HG02763 (cell line): ENCODE data around the gene CD28.
"Not testable (repeated sequence)": the region's sequence is repeated elsewhere in the genome, so short reads cannot be mapped to it uniquely, and the experiment has no call there.

Experiments used
- ATAC-seq: cut with Tn5 transposase; IDR thresholded peaks from one replicate; pipeline ENCODE4 v1.9.1; 2021; ENCODE audit warnings: mild to moderate bottlenecking, moderate library complexity; ENCODE audit not compliant: unreplicated experiment

The CD28 gene

DNA sequence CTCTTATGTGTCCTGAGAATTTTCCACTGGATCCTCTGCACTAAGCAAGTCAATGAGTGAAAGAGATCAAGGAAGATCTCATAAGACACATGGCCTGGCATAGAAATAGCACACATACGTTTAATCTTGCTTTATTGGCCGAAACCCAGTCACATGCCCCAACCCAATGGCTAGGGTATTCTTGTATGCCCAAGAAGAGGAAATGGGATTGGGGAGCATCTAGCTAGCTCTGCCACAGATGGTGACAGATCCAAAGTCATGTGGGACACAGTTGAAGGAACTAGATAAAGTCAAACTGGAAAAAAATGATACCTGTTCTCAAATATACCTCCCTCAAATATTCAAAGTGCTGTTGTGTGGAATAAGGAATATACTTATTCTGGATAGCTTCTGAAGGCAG, 74.7 kb downstream of the CD28 start:
- ATAC-seq = no peak

DNA sequence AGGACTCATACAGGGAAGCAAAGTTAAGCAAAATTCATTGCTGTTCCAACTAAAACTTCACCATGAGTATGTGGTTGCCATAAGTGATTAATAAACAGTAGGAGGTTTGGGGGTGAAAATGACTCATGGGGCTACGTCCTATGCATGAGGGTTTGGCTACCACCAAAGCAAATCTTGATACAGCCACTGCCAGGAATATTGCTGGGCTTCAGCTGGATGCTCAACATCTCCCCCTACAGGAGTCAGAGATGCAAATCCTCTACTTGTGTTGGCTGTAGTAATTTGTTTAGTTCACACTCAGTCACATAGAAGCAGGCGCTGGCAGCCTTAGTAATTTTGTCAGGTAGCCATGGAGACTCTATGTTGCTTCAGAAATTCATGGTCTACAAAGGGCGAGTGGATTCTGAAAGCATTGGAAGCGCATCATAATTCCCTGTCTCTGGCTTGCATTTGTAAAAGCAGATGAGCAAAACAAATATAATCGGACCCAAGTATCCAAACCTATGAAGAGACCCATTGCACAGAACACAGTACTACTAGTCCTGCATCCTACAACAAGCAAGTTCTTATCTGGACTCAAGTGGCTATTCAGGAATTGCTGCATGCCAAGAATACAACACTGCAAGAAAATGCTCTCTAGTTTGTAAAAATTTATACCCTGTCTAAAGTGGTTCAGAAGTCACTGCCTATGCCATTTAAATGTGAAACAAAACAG, 76.0 kb downstream of the CD28 start:
- no peak for ATAC-seq

DNA sequence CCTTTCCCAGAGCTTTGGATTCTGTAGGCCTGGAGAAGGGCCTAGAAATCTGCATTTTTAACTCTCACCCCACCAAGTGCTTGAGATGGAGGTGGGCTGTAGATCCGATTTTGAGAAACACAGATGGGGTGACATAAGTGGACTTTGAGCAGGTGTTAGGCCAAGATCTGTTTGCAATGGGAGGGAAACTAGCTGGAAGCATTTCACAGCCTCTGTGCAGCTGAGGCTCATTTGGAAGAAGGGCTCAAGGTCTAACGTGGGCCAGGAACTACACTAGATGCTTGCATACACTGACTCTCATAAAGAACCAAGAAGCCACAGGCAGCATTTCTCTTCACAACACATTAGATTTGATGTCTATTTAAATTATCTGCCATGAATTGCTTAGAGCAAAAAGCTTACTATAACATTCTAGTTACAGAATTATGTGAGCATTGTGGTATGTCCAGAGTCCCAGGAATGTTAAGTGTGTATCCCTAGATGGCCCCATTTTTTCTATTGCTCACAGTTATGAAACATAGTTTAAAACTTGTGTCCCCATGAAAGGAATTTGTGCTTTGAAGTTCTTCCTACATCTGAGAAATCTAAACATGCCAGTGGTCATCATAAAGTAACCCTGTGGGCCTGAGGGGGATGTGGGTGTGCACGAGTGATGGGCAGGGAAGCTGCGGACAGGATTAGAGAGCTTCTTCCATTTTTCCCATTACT, 77.2 kb downstream of the CD28 start:
- ATAC-seq = no peak

DNA sequence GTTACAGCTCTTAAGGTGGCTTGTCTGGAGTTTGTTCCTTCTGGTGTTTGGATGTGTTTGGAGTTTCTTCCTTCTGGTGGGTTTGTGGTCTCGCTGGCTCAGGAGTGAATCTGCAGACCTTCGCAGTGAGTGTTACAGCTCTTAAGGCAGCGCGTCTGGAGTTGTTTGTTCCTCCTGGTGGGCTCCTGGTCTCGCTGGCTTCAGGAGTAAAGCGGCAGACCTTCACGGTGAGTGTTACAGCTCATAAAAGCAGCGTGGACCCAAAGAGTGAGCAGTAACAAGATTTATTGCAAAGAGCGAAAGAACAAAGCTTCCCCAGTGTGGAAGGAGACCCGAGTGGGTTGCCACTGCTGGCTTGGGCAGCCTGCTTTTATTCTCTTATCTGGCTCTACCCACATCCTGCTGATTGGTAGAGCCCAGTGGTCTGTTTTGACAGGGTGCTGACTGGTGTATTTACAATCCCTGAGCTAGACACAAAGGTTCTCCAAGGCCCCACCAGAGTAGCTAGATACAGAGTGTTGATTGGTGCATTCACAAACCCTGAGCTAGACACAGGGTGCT, 78.4 kb downstream of the CD28 start:
- ATAC-seq = not testable (repeated sequence)

DNA sequence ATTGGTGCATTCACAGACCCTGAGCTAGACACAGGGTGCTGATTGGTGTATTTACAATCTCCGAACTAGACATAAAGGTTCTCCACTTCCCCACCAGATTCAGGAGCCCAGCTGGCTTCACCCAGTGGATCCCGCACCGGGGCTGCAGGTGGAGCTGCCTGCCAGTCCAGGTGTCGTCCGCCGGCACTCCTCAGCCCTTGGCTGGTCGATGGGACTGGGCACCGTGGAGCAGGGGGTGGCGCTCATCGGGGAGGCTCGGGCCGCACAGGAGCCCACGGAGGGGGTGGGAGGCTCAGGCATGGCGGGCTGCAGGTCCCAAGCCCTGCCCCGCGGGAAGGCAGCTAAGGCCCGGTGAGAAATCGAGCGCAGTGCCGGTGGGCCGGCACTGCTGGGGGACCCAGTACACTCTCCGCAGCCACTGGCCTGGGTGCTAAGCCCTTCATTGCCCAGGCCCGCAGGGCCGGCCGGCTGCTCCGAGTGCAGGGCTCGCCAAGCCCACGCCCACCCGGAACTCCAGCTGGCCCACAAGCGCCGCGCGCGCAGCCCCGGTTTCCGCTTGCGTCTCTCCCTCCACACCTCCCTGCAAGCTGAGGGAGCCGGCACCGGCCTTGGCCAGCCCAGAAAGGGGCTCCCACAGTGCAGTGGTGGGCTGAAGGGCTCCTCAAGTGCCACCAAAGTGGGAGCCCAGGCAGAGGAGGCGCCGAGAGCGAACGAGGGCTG, 79.1 kb downstream of the CD28 start:
- not testable (repeated sequence) for ATAC-seq

DNA sequence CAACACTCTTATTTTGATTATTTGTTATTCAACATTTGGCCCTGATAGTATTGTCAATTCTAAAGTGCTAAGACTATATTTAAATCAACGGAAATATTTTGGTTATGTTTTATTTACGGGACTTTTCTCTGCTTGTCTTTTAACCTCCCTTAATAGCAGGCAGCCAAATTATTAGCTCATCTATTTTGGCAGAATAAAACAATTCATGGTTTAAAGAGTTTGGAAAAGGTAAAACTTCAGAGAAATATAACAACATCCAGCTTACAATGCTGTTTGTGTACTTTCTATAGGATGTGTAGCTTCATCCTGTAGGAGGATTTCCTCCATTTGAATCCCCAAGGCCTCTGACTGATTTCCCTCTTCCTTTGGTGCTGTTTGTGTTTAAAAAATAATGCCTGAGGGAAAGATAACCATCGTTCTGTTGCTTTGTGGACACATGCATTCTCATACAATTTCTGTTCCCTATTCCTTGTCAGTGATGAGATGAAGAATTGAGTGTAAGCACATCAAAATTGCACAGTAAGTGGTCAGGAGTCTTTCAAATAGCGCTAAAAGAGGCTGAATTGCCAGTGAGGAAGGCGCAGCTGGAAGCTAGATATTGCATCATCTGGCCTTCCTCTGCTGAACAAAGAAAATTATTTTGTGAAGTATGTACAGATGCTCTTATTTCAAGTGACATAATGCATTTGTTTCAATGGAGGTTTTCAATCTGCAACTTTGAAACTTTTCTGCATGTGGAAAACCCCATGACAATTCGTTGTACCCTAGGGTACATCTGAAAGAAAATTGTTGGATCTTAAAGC, 80.3 kb downstream of the CD28 start:
- no peak for ATAC-seq

DNA sequence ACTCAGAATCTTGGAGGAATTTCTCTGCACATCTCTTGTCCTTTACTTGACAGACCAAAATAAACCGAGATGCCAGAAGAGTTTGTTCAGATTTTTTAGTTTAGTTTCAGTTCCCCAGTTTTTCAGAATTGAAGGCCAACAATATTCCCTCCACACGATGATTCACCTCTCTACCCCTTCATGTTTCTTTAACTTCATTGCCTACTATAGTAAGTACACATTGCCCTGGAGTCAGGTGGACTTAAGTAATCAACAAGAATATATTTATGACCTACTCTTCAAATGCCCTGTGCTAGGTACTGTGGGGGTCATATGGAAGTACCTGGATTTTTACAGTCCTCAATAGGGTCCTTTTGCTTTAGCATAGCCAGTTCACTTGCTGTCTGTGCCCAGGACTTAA, 81.5 kb downstream of the CD28 start:
- no peak for ATAC-seq
